ENCODE results near the gene TTLL8. TPM values are rescaled to one million over a fixed set of nuclear protein-coding genes. Genes with fewer than 3 reads are reported as not detected.

Gene TTLL8
- total RNA-seq, 1 experiment from 2014 or later = not detected

- H3F3A ChIP-seq (ENCODE audit: low read length, unreplicated experiment) = no peaks in the 10 kb centered on the region
- H3K9me3 ChIP-seq (ENCODE audit: low read length) = no peaks in the 10 kb centered on the region
- H3K4me1 ChIP-seq (ENCODE audit: insufficient read depth, low read length) = no peaks in the 10 kb centered on the region
- H3K9ac ChIP-seq (ENCODE audit: low read length) = no peak overlapping the region
- no peaks in the 10 kb centered on the region for H3K36me3 ChIP-seq (ENCODE audit: low read depth, low read length)
- H2AFZ ChIP-seq (ENCODE audit: low read length) = no peak overlapping the region
- no peak overlapping the region for H3K27ac ChIP-seq (ENCODE audit: low read length)
- ChIA-PET CTCF (no interaction called here), POLR2A (ENCODE audit: unreplicated experiment) (no interaction called here)
- H4K20me1 ChIP-seq (ENCODE audit: low read length) = no peaks in the 10 kb centered on the region
- no TSS peak for BruUV-seq (replicated peaks)
- ATAC-seq = no peak
- no peak overlapping the region for H3K4me2 ChIP-seq (ENCODE audit: low read length)
- no peak overlapping the region for H3K4me3 ChIP-seq (ENCODE audit: low read length)
- DNase-seq = no peak
- H3K27me3 ChIP-seq (ENCODE audit: low read length) = no peaks in the 10 kb centered on the region
- TF ChIP-seq CTCF (conservative IDR thresholded peaks at IDR 0.05; ENCODE audit: low read depth, low read length) (no peak), EZH2phosphoT487 (IDR thresholded peaks at IDR 0.05; ENCODE audit: borderline replicate concordance, low read length) (no peak), EZH2 (IDR thresholded peaks at IDR 0.05; ENCODE audit: low read length, unreplicated experiment) (no peak)
- no peaks in the 10 kb centered on the region for H3K9me2 ChIP-seq (replicated peaks; ENCODE audit: low read length)
- intact Hi-C loops (cut with micrococcal nuclease) = no loop called here
- no peaks in the 10 kb centered on the region for H3K79me2 ChIP-seq (ENCODE audit: low read length)
These were observed 43.3 kb downstream of the TTLL8 start for GRCh38 chr22:50014655-50015401.

- no peaks in the 10 kb centered on the region for H3K27me3 ChIP-seq (ENCODE audit: low read length)
- ChIA-PET POLR2A (ENCODE audit: unreplicated experiment) (no interaction called here), CTCF (no interaction called here)
- H3K4me1 ChIP-seq (ENCODE audit: insufficient read depth, low read length) = no peaks in the 10 kb centered on the region
- no peak overlapping the region for H3K4me2 ChIP-seq (ENCODE audit: low read length)
- intact Hi-C loops (cut with micrococcal nuclease) = no loop called here
- no peak for DNase-seq
- H3K9me2 ChIP-seq (replicated peaks; ENCODE audit: low read length) = no peaks in the 10 kb centered on the region
- no peaks in the 10 kb centered on the region for H3K79me2 ChIP-seq (ENCODE audit: low read length)
- H3K9me3 ChIP-seq (ENCODE audit: low read length) = no peaks in the 10 kb centered on the region
- no peaks in the 10 kb centered on the region for H4K20me1 ChIP-seq (ENCODE audit: low read length)
- no peaks in the 10 kb centered on the region for H3K36me3 ChIP-seq (ENCODE audit: low read depth, low read length)
- H3K4me3 ChIP-seq (ENCODE audit: low read length) = no peak overlapping the region
- H3F3A ChIP-seq (ENCODE audit: low read length, unreplicated experiment) = no peaks in the 10 kb centered on the region
- no peak for TF ChIP-seq EZH2phosphoT487 (IDR thresholded peaks at IDR 0.05; ENCODE audit: borderline replicate concordance, low read length)
- TF ChIP-seq CTCF (conservative IDR thresholded peaks at IDR 0.05; ENCODE audit: low read depth, low read length) = no peak
- TF ChIP-seq EZH2 (IDR thresholded peaks at IDR 0.05; ENCODE audit: low read length, unreplicated experiment) = no peak
- no peak overlapping the region for H2AFZ ChIP-seq (ENCODE audit: low read length)
- no peak overlapping the region for H3K27ac ChIP-seq (ENCODE audit: low read length)
- ATAC-seq = no peak; the same call in 1 of the 2 replicates
- BruUV-seq (replicated peaks) = no TSS peak
- no peak overlapping the region for H3K9ac ChIP-seq (ENCODE audit: low read length)
These were observed 44.0 kb downstream of the TTLL8 start for GRCh38 chr22:50014053-50014501.

Measured in PC-3 (cell line).